Mesenteric fat pad (tissue), 1 donor: ENCODE results near the gene NSL1. TPM values are rescaled to one million over a fixed set of nuclear protein-coding genes. Genes with fewer than 3 reads are reported as not detected.

Experiments
- DNase-seq: peaks from one replicate; pipeline ENCODE4 v3.0.0-alpha.2; 2020; ENCODE audit warnings: low spot score
- total RNA-seq: library from RNA; stranded (reverse); fragmentation: NEBNext Ultra II Directional; extraction: Animal tissue kit (Norgen Biotek cat#: 25700); gene quantifications from one replicate; pipeline ENCODE4 v1.2.1, GENCODE V29; 2021
- donor health status: DM: yes; HTN: yes; CAD: no.

Gene NSL1
- total RNA-seq, 1 donor from 2014 or later = 28.3 TPM

GRCh38 chr1:212687811-212688210 is 103.8 kb downstream of the NSL1 start:
- DNase-seq = no peak

- no peak for DNase-seq
Measured at GRCh38 chr1:212686591-212686990, 105.0 kb downstream of the NSL1 start.

DNA sequence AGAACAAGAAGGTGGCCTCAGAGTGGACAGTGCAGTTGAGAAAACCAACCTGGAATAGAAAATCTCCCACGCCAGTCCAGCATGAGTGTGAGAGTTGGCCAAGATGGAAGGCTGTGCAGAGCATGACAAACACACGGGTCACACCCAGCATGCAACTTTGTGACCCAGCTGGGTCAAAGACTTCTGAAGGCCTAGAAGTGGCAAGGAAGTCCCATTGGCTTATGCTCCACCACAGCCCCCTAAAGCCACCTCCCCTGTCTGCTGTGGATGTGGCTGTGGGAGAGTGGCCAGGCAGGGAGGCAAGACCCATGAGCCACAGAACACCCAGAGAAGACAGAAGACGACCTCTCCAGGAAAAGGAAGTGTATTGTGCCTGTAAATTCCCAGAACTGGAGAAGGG is 105.5 kb downstream of the NSL1 start:
- no peak for DNase-seq

GRCh38 chr1:212685429-212685828 is 106.1 kb downstream of the NSL1 start:
- no peak for DNase-seq

DNA sequence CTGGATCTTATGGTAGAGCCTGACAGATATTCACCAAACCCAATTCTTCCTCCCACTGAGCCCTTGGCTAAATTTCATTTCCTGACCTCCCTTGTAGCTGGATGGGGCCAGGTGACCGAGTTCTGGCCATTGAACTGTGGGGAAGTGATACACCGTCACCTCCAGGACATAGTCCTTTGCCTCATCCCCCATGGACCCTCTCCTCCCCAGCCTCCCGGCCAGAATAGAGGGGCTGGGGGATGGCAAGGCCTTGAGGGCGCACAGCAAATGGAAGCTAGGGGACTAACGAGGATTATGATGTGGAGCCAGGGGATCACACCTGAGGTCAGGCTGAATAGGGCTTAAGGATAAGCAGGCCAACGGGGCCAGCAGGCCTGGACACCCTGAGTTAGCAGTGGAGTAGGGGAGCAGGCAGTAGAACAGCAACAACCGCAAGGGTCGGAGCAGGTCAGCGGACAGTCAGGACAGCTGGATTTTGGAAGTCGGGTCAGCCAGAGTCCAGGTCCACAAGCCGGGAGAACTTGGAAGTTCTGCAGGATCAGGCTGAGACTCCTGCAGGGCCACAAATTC is 107.0 kb downstream of the NSL1 start:
- no peak for DNase-seq

GRCh38 chr1:212684076-212684475 is 107.5 kb downstream of the NSL1 start:
- DNase-seq = no peak

DNA sequence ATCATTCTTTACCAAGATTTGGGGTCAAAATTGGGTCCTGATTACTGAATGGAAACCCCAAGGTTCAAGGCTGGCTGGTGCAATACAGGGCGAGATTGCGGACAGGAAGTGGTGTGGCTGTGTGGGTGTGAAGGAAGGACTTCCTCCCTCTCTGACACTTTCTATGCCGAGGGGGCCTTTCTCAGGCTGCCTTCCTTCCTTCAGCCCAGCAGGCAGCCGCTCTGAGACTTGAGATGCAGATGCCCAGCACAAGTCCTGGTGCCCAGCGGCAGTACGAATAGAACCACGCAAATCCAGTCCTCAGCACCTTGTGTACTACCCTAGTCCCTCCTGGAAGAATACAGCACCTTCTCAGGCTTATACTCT is 108.2 kb downstream of the NSL1 start:
- no peak for DNase-seq

DNA sequence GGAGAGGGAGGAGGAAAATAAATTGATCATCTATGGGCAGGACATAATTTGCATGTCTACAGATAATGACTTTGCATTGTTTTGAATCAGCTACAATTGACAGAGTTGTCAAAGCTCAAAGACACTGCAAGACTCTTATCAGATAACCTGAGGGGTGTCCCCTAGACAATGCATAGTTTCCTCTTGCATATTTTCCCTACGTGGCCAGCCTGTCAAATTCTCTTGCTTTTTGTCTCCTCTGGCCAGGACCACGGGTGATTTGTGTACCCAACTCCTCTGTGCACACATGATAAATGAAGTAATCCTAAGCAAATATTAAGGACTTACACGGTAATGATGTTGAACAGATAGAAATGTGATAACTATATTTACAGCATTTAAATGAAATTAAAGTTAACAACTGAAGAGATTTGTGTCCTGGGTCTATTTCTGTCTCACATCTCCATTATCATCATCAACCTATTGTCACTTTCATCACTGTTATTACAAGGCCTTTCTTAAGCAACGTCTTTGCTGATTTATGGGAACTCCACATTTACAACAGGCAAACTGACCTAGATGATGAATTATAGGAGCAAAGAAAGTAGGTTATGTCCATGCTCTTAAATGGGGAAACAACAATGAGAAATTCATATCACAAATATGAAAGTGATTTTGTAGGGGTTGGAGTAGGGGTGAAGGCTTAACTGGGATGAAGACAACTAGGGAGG is 110.7 kb downstream of the NSL1 start:
- DNase-seq = no peak

GRCh38 chr1:212678456-212679410 is 112.8 kb downstream of the NSL1 start:
- no peak for DNase-seq

GRCh38 chr1:212677573-212677972 is 114.0 kb downstream of the NSL1 start:
- no peak for DNase-seq

DNA sequence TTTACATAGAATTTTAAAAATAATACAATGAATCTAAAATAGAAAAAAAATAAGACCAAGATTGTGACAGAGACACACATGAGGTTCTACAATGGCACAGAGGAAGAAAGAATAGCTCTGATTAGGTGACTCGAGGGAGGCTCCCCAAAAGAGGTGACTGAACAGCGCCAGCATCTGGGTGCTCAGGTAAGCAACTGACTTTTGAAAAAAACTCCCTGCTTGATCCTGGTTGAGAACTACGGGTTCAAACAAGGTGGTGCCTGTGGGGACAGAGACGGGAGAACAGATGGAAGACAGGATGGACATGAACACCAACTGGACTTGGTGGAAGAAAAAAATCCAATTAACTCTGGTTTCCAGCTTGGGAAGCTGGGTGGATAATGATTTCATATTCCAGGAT is 114.4 kb downstream of the NSL1 start:
- no peak for DNase-seq

Other genes starting within 250 kb of the NSL1 start
- 113 TPM for gene ATF3, start 183.0 kb downstream of the NSL1 start, total RNA-seq
- 18.8 TPM for gene BATF3, start 91.9 kb downstream of the NSL1 start, total RNA-seq
- 22.4 TPM for gene TATDN3, start 117 bp upstream of the NSL1 start, total RNA-seq
- not detected for gene SPATA45, start 55.9 kb upstream of the NSL1 start, total RNA-seq
- 6.7 TPM for gene FLVCR1, start 66.5 kb upstream of the NSL1 start, total RNA-seq
- 3.0 TPM for gene VASH2, start 158.8 kb upstream of the NSL1 start, total RNA-seq
- 26.9 TPM for gene ANGEL2, start 224.1 kb upstream of the NSL1 start, total RNA-seq